SK-N-MC (cell line): ENCODE measurements around the gene GLRX3.

Source experiments
- EZH2 ChIP-seq: fragments of 200-600 bp; sonication (generic); IDR thresholded peaks from one replicate; pipeline ENCODE4 v1.6.1; 2017; ENCODE audit warnings: antibody characterized with exemption
- FOXP2 ChIP-seq: optimal IDR thresholded peaks from 2 replicates; pipeline ENCODE3; 2011; ENCODE audit warnings: mild to moderate bottlenecking, moderate library complexity; ENCODE audit not compliant: insufficient read depth; ENCODE audit errors: extremely low read length, control extremely low read depth
- POLR2AphosphoS5 ChIP-seq: IDR thresholded peaks from 2 replicates; pipeline ENCODE4 v1.6.1; 2012; ENCODE audit warnings: mild to moderate bottlenecking, low read depth, low read length, borderline replicate concordance

DNA sequence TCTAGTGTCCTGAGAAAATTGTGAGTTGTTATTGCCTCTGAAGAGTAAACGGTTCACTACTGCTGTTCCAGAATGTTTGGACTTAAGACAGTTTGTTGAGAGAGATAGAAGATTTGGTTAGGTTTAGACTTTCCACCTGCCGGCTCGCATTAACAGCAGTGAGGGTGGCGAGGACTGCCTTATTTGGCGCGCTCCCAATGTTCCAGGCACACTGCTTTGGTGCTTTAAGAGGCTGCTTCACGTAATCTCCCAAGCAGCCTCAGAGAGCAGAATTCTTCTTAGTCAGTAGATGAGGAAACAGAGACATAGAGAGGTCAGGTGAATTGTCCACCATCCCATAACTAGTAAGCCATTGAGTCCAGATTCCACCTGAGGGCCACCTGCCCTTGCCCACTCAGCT, 41.1 kb downstream of the GLRX3 start:
- TF ChIP-seq EZH2: no peak
- TF ChIP-seq POLR2AphosphoS5: no peak
- TF ChIP-seq FOXP2: no peak
